H1 (cell line): ENCODE data around the gene MAST2. TPM values are rescaled to one million over a fixed set of nuclear protein-coding genes. Genes with fewer than 3 reads are reported as not detected.

Experiments used
- KDM4A ChIP-seq: IDR thresholded peaks from one replicate; pipeline ENCODE4 v1.7.1; 2012; ENCODE audit warnings: low read depth, mild to moderate bottlenecking, moderate library complexity, low read length, inconsistent platforms; ENCODE audit not compliant: severe bottlenecking
- NANOG ChIP-seq: IDR thresholded peaks from 2 replicates; pipeline ENCODE4 v1.6.1; 2011; ENCODE audit warnings: low read length, low read depth, mild to moderate bottlenecking, inconsistent platforms; ENCODE audit not compliant: insufficient read depth, poor library complexity, severe bottlenecking
- SIRT6 ChIP-seq: IDR thresholded peaks from one replicate; pipeline ENCODE4 v1.7.1; 2012; ENCODE audit warnings: low read length, inconsistent platforms
- SRF ChIP-seq: IDR thresholded peaks from 2 replicates; pipeline ENCODE4 v1.6.1; 2011; ENCODE audit warnings: mild to moderate bottlenecking, low read depth, low read length, moderate library complexity
- polyA plus RNA-seq, 7 experiments: library from polyadenylated mRNA; depleted of rRNA in 3 of 7; stranded (reverse) in 5 of 7; unstranded in 2 of 7; fragments of >200 nt in 5 of 7; fragments of 200-250 nt in 2 of 7; gene quantifications; 1 replicate in 5 of 7; 2 replicates in 1 of 7; 4 replicates in 1 of 7; pipeline versions ENCODE4 v1.2.1 to v1.2.3, GENCODE V29; 2011 to 2013; ENCODE audit warnings: missing spikeins in 2 of 7, mixed read lengths in 2 of 7
- total RNA-seq: library from RNA; stranded (reverse); fragmentation: NEBNext Ultra II Directional; extraction: Animal tissue kit (Norgen Biotek cat#: 25700); gene quantifications from 2 replicates; pipeline ENCODE4 v1.2.1, GENCODE V29; 2021

Gene MAST2
- total and polyA plus RNA-seq, 2 of the 8 experiments (the other 6 are each of a cell fraction or from before 2014, with no cell fraction given): 20.5 to 35.4 TPM

GRCh38 chr1:45793942-45794604, 9.3 kb upstream of the MAST2 start (continued):
- TF ChIP-seq KDM4A (no peak), SRF (no peak), NANOG (no peak), SIRT6 (no peak)
